Activated CD4-positive, alpha-beta T cell treated with anti-CD3 and anti-CD28 coated beads for 1 hour (primary cell): ENCODE results near the gene KLHL4.
"Not testable (repeated sequence)": the region's sequence is repeated elsewhere in the genome, so short reads cannot be mapped to it uniquely, and the experiment has no call there.

ENCODE experiments used
- DNase-seq: peaks from one replicate; pipeline ENCODE4 v3.0.0-alpha.2; 2020

KLHL4 gene

GRCh38 chrX:87517571-87518141, at the start of gene KLHL4:
Gene KLHL4 (plus strand): TSS chrX:87517802. CDS start chrX:87517894, 92 bp downstream.
- DNase-seq, result no peak

DNA sequence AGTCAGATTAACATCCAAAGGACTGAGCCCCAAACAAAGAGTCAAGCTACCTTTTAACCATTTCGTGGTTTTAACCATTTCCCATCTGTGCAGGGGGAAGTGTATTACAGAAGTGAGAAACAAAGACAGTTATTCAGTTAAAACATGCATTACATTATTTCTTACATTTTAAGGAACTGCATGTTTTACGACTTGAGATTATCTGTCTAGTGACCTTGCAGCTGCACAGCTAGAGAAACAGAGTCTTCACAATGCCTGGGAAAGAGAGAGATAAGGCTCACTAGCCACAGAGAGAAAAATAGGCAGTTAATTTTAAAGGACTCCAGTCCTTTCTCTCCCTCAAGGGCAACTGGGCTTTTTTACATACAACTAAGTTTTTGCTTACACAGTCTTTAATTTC, 48.7 kb upstream of the KLHL4 start:
- DNase-seq, result no peak

DNA sequence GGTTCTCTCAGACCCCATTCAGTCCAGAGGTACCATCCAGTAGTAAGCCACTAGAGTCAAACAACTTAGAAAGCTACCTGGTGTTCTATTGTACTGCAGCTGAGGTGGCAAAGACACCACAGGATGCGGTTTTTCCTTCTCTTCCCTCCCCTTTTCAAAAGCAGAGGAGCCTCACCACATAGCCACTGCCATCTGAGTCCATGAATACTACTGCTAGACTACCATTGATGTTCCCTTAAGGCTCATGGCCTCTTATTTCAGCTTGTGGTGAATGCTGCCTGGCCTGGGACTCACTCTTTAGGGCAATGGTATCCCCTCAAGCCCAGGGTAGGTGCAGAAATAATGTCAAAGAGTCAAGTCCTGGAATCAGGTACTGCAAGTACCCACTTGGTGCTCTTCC, 41.8 kb upstream of the KLHL4 start:
- no peak for DNase-seq

GRCh38 chrX:87478703-87479102, 38.9 kb upstream of the KLHL4 start:
- not testable (repeated sequence) for DNase-seq

- no peak for DNase-seq
Observed at GRCh38 chrX:87489071-87489470, 28.5 kb upstream of the KLHL4 start.

- DNase-seq, result no peak
Observed at GRCh38 chrX:87515836-87516235, 1.8 kb upstream of the KLHL4 start.

DNA sequence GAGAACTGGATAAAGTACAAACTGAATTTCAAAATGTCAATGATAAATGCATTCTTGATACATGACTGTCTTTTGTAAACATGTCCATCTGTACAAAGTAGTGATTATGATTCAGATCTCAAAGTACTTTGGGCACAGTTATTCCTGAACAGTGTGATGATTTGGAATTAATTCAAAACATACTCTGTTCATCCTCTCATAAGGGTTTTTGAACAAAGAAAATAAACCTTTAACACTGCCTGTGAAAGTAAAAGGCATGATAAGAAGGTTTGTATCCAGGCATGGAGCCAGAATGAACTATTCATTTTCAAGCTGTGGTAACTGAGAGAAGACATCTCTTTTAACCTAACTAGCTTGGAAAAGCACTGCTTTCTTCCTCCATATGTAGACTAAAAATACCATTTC, 883 bp upstream of the KLHL4 start:
- DNase-seq, result no peak

DNA sequence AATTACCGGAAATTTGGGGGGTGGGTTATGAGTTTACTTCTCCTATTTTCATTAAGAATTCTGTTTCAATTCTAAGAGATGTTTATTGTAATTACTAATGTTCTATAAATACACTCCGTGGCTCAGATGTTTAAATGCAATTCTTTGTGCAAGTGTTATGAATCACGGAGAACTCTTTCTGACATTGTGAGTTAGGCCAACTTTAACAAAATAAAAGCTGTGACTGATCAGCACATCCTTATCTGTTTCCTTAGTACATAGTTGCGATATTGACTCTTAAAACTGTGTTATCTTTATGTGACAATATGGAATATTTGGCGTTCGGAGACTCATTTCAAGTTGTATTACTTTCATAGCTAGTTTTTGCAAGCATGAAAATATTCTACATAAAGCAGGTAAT, 902 bp downstream of the KLHL4 start:
- no peak for DNase-seq

- no peak for DNase-seq
Observed at GRCh38 chrX:87525771-87526229, 8.2 kb downstream of the KLHL4 start.

GRCh38 chrX:87526281-87526680, 8.7 kb downstream of the KLHL4 start:
- no peak for DNase-seq

DNA sequence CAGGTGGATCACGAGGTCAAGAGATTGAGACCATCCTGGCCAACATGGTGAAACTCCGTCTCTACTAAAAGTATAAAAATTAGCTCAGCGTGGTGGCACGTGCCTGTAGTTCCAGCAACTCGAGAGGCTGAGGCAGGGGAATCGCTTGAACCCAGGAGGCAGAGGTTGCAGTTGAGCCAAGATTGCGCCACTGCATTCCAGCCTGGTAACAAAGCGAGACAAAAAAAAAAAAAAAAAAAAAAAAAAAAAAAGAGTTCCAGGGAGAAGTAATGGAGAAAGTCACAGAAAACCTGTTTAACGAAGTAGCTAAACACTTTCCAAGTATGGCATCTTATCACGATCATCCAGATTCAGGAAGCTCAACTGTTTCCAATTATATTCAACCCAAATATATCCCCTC, 10.9 kb downstream of the KLHL4 start:
- DNase-seq, result no peak

- DNase-seq, result no peak
Observed at GRCh38 chrX:87571964-87572363, 54.4 kb downstream of the KLHL4 start.

DNA sequence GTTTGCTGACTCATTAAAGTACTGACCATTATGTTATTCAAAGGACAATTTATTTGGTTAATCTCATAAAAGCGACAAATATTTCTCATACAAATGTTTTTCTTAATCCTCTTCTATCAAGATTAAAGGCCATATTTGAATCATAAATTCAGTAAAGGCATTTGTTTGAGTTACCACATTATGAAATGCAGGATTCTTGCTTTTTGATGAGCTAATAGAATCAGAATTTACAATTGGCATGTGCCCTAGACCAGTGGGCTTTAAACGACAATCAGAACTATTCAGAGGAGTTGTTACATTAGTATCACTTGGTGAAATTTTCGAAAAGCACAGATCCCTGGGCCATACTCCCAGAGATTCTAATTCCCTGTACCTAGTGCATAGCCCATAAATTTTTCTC, 55.3 kb downstream of the KLHL4 start:
- no peak for DNase-seq

- DNase-seq, result no peak
Observed at GRCh38 chrX:87578978-87579377, 61.4 kb downstream of the KLHL4 start.

DNA sequence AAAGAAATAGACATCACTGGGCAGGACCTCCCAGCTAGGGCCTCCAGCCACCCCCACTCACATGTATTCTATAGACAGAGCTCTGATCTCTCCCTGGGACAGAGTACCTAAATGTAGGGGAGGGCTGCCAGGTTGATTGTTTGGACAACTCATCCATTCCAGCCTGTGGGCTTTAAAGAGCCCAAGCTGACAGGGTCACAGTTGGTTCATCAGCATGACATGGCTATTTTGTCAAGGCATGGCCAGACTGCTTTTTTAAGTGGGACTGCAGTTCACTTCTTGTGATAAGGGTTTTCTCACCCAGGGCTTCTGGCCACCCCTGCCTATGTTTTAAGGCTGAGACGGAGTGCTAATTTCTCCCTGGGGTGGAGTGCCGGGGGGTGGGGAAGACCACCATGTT, 63.3 kb downstream of the KLHL4 start:
- DNase-seq, result no peak

DNA sequence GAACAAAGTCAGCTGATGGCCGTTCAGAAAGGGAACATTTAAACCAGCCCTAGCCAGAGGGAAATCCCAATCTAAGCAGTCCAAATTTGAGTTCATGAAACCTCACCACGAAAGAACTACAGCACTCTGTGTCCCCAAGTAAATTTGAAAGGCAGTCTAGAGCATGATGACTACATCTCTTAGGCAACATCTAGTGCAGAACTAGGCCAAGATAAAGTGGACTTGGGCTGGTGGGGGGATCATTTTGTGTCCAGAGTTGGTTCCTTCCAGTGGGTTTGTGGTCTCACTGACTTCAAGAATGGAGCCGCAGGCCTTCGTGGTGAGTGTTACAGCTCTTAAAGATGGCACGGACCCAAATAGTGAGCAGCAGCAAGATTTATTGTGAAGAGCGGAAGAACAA, 64.9 kb downstream of the KLHL4 start:
- DNase-seq, result no peak

- no peak for DNase-seq
Observed at GRCh38 chrX:87583679-87584078, 66.1 kb downstream of the KLHL4 start.

DNA sequence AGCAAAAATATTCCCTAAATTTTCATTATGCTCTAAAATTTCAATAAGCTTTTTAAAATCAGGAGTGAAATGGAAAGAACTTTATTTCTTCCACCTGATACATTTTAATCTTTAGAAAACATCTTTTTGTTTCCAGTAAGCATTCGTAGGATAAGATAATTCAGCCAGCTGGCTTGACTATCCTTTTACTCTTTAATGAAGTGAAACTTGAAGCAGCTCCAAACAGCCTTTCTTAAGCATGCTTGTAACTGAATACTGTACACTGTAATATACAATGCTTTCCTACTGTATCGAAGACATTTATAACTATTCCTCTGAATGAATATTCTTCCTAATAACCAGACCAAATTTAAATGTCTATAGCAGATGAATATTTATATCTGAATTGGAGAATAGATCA, 98.8 kb downstream of the KLHL4 start:
- DNase-seq, result no peak

- DNase-seq, result no peak
Observed at GRCh38 chrX:87621697-87622096, 104.1 kb downstream of the KLHL4 start.

DNA sequence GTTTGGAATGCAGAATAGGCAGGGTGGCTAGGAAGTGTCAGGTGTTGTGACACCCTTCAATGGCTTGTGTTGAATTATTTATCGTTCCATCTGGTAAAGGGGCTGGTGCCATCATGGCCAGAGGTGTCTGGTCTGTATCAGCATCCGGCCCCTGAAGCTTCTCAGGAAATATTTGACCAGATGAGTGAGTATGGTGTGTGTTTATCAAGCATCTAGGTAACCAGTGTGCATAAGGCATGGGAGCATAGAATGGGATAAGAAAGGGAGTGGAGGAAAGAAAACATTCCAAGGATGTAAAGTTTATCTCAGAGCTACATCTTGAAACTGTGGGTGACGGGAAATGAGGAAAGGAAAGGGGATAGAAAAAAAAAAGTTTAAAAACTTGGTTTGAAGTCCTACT, 109.4 kb downstream of the KLHL4 start:
- DNase-seq, result no peak

DNA sequence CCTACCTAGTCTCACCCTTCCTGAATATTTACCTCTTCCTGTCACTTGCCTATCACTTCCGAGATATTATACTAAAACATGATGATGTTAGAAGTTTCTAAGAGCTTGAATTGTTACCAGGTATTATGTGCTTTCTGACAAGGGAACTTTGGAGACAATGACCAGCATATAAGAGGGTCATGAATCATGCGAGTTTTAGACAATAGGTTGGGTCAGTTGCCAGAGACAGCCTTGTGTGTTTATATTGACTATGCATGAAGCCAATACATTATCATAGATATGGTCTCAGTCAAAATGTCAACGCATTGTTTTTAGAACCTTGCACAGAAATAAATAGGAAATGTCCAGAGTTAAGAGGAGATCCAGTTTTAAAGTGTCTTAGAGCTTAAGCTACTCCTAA, 116.8 kb downstream of the KLHL4 start:
- no peak for DNase-seq

DNA sequence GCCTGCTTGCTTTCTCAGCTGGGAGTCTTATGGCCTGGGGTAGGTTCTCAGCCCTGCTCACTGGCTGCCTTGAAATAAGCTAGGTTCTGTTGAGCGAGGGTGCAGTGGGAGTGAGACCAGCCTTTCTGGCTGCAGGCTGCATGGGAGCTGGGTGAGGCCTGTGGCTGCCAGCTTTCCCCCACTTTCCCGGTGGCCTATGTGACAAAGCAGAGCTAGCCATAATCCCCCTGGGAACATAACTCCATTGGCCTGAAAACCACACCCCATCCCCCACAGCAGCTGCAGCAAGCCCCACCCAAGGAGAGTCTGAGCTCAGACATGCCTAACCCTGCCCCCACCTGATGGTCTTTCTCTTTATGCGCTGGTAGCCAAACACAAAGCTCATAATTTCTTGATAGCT, 118.9 kb downstream of the KLHL4 start:
- no peak for DNase-seq

DNA sequence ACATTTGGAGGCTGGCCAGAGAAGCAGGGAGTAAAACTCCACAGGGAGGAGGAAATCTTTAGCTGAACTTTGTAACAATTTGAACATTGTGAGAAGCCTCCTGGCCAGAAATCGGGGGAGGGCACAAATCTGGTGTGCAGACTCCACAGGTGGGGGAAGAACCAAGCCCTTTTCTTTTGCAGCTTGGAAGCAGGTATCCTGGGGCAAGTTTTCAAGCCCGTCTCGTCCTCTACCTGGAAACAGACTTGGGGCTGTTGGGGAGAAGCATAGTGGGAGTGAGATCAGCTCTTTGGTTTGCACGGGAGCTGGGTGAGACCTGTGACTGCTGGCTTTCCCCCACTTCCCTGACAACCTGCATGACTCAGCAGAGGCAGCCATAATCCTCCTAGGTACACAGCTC, 123.8 kb downstream of the KLHL4 start:
- not testable (repeated sequence) for DNase-seq

GRCh38 chrX:87661761-87662160, 144.2 kb downstream of the KLHL4 start:
- DNase-seq, result no peak

- DNase-seq, result no peak
Observed at GRCh38 chrX:87663421-87663820, 145.8 kb downstream of the KLHL4 start.

DNA sequence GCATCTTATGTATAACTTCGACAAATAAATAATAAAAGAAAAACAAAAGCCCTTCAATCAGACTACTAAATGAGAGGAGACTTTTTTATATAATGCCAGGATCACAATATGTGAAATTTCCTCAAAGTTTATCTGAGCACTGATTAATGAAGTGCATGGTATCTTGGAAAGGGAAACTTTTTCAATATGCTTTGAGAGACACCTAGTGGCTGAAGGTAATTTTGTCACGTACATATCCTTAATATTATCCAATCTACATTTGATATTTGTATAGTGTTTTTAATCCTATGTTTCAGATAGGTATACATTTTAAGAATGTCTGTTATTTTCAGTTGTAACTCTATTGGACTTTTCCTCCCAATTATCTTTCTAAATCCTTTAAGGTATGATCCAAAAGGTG, 146.8 kb downstream of the KLHL4 start:
- no peak for DNase-seq
